ENCODE measurements around the gene OCRL.

Gene OCRL

DNA sequence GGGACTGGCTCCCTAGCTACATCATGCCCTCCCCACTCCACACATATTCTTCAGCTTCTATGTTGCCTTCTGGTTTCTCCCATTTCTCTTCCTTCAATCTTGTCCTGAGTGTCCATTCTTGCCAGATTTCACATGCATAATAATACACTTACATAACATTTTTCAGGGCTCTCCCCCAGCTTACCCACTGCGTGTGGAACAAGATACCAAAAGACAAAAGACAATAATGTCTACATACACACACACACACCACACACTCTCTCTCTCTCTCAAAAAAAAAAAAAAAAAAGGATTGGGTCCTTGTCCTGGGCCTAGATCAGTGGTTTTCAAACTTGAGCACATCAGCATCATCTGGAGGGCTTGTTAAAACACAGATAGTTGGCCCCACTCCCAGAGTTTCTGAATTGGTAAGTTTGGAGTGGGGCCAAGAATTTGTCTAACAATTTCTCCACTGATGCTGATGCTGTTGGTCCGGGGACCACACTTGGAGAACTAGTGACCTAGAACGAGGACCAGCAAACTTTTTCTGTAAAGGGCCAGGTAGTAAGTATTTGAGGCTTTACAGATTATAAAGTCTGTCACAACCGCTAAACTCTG lies 10.3 kb upstream of the OCRL start:
- no peak for TF ChIP-seq EZH2phosphoT487 (IDR thresholded peaks at IDR 0.05; ENCODE audit: borderline replicate concordance, low read length)
- TF ChIP-seq, protein P1, sequence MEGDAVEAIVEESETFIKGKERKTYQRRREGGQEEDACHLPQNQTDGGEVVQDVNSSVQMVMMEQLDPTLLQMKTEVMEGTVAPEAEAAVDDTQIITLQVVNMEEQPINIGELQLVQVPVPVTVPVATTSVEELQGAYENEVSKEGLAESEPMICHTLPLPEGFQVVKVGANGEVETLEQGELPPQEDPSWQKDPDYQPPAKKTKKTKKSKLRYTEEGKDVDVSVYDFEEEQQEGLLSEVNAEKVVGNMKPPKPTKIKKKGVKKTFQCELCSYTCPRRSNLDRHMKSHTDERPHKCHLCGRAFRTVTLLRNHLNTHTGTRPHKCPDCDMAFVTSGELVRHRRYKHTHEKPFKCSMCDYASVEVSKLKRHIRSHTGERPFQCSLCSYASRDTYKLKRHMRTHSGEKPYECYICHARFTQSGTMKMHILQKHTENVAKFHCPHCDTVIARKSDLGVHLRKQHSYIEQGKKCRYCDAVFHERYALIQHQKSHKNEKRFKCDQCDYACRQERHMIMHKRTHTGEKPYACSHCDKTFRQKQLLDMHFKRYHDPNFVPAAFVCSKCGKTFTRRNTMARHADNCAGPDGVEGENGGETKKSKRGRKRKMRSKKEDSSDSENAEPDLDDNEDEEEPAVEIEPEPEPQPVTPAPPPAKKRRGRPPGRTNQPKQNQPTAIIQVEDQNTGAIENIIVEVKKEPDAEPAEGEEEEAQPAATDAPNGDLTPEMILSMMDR (IDR thresholded peaks at IDR 0.05; ENCODE audit: low read depth, low read length, poor library complexity, severe bottlenecking), result no peak
- no peaks in the 10 kb centered on the region for H3K79me2 ChIP-seq (ENCODE audit: control insufficient read depth, low read length)

DNA sequence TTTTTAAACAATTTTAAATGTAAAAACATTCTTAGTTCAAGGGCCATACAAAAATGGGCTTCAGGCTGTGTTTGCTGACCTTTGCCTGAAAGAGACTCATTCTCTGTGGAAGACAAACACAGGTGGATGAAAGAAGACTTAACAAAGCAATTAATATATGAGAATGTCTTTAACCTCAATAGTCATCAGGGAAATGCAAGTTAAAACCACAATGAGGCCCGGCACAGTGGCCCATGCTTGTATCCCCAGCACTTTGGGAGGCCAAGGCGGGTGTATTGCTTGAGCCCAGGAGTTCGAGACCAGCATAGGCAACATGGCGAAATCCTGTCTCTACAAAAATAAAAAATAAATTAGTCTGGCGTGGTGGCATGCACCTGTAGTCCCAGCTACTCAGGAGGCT lies 9.6 kb upstream of the OCRL start:
- Histone ChIP-seq H3K4me1 (ENCODE audit: control insufficient read depth, low read length) (no peaks in the 10 kb centered on the region), H4K20me1 (ENCODE audit: control insufficient read depth, insufficient read depth, low read depth, low read length) (no peaks in the 10 kb centered on the region), H3K4me2 (ENCODE audit: low read length) (no peak overlapping the region), H3F3A (ENCODE audit: control insufficient read depth, insufficient read depth) (no peaks in the 10 kb centered on the region), H3K36me3 (ENCODE audit: control insufficient read depth, low read length) (no peaks in the 10 kb centered on the region), H3K79me2 (ENCODE audit: control insufficient read depth, low read length) (no peaks in the 10 kb centered on the region), H3K4me3 (ENCODE audit: low read length) (no peak overlapping the region), H3K27me3 (ENCODE audit: control insufficient read depth, low read length) (no peaks in the 10 kb centered on the region), H3K27ac (ENCODE audit: low read depth, low read length) (no peak overlapping the region), H3K9me2 (replicated peaks; ENCODE audit: control insufficient read depth, low read length) (no peaks in the 10 kb centered on the region), H3K9me3 (ENCODE audit: control insufficient read depth, insufficient read depth, low read length) (no peaks in the 10 kb centered on the region)
- TF ChIP-seq, protein P1 (IDR thresholded peaks at IDR 0.05; ENCODE audit: low read depth, low read length, poor library complexity, severe bottlenecking), result no peak
- no peak for TF ChIP-seq EZH2phosphoT487 (IDR thresholded peaks at IDR 0.05; ENCODE audit: borderline replicate concordance, low read length)

More for the DNA sequence above, 10.3 kb upstream of the OCRL start:
- no peaks in the 10 kb centered on the region for H3K27me3 ChIP-seq (ENCODE audit: control insufficient read depth, low read length)
- H3K36me3 ChIP-seq (ENCODE audit: control insufficient read depth, low read length), result no peaks in the 10 kb centered on the region
- no peaks in the 10 kb centered on the region for H3K4me1 ChIP-seq (ENCODE audit: control insufficient read depth, low read length)
- H4K20me1 ChIP-seq (ENCODE audit: control insufficient read depth, insufficient read depth, low read depth, low read length), result no peaks in the 10 kb centered on the region
- H3K4me3 ChIP-seq (ENCODE audit: low read length), result no peak overlapping the region
- H3F3A ChIP-seq (ENCODE audit: control insufficient read depth, insufficient read depth), result no peaks in the 10 kb centered on the region
- no peak overlapping the region for H3K27ac ChIP-seq (ENCODE audit: low read depth, low read length)
- no peaks in the 10 kb centered on the region for H3K9me2 ChIP-seq (replicated peaks; ENCODE audit: control insufficient read depth, low read length)
- no peak overlapping the region for H3K4me2 ChIP-seq (ENCODE audit: low read length)
- no peaks in the 10 kb centered on the region for H3K9me3 ChIP-seq (ENCODE audit: control insufficient read depth, insufficient read depth, low read length)

DNA sequence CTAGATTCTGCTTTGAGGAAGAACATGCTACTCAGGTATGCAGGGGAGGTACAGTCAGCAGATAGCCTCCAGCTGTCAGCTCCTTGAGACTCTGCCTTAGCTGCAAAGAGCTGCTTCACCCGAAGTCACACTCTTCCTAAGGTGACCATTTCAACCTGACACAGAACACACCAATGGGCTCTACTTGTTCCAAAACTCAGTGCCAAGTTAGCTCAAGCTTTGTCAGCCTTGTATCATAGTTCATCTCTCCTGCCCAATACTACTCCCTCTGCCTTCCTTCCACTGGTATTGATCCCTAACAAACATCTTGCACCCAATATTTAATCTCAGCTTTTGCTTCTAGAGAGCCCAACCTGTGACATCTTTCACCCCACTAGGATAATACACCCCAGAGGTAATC lies 8.9 kb upstream of the OCRL start:
- H3K9me3 ChIP-seq (ENCODE audit: control insufficient read depth, insufficient read depth, low read length), result no peaks in the 10 kb centered on the region

More for the DNA sequence above, 8.9 kb upstream of the OCRL start:
- Histone ChIP-seq H3F3A (ENCODE audit: control insufficient read depth, insufficient read depth) (no peaks in the 10 kb centered on the region), H3K79me2 (ENCODE audit: control insufficient read depth, low read length) (no peaks in the 10 kb centered on the region), H3K4me2 (ENCODE audit: low read length) (no peak overlapping the region), H3K4me1 (ENCODE audit: control insufficient read depth, low read length) (no peaks in the 10 kb centered on the region), H4K20me1 (ENCODE audit: control insufficient read depth, insufficient read depth, low read depth, low read length) (no peaks in the 10 kb centered on the region), H3K9me2 (replicated peaks; ENCODE audit: control insufficient read depth, low read length) (no peaks in the 10 kb centered on the region), H3K36me3 (ENCODE audit: control insufficient read depth, low read length) (no peaks in the 10 kb centered on the region), H3K27me3 (ENCODE audit: control insufficient read depth, low read length) (no peaks in the 10 kb centered on the region), H3K4me3 (ENCODE audit: low read length) (no peak overlapping the region), H3K27ac (ENCODE audit: low read depth, low read length) (no peak overlapping the region)
- TF ChIP-seq, protein P1 (IDR thresholded peaks at IDR 0.05; ENCODE audit: low read depth, low read length, poor library complexity, severe bottlenecking), result no peak
- no peak for TF ChIP-seq EZH2phosphoT487 (IDR thresholded peaks at IDR 0.05; ENCODE audit: borderline replicate concordance, low read length)

Measured in DOHH2 (cell line).